ENCODE data around the gene ARHGEF2. TPM values are rescaled to one million over a fixed set of nuclear protein-coding genes. Genes with fewer than 3 reads are reported as not detected.

ARHGEF2 gene
- 79.5 and 79.9 TPM in 2 replicates for total RNA-seq

GRCh38 chr1:155978325-155978972 is at the start of gene ARHGEF2:
TSS of gene ARHGEF2 (minus strand) at chr1:155978547. CDS start at chr1:155978427, 120 bp downstream.

GRCh38 chr1:156020293-156021092 is 42.1 kb upstream of the ARHGEF2 start, which contains the start of gene SSR2:
TSS of gene SSR2 (minus strand) at chr1:156020951. CDS start at chr1:156020167, 784 bp downstream.

GRCh38 chr1:155940993-155941844 is 37.1 kb downstream of the ARHGEF2 start, which contains the start of gene RXFP4:
TSS of gene RXFP4 (plus strand) at chr1:155941638. CDS start at chr1:155941710, 72 bp downstream.

GRCh38 chr1:155934097-155934935 is 44.0 kb downstream of the ARHGEF2 start, which contains the start of gene KHDC4:
TSS of gene KHDC4 (minus strand) at chr1:155934413. CDS start at chr1:155934373, 40 bp downstream.

GRCh38 chr1:155911156-155912055 is 66.9 kb downstream of the ARHGEF2 start, which contains the start of gene RIT1:
TSS of gene RIT1 (minus strand) at chr1:155911349. CDS start at chr1:155910761, 588 bp downstream.

Other genes with a start within 250 kb of the ARHGEF2 start
- gene GON4L, start 121.3 kb downstream of the ARHGEF2 start, total RNA-seq, result 14.5 and 15.2 TPM in 2 replicates
- 24.2 and 24.4 TPM in 2 replicates for gene SYT11, start 119.0 kb downstream of the ARHGEF2 start, total RNA-seq
- gene RIT1, start 67.2 kb downstream of the ARHGEF2 start, total RNA-seq, result 31.4 and 38.4 TPM in 2 replicates
- gene KHDC4, start 44.1 kb downstream of the ARHGEF2 start, total RNA-seq, result 17.7 and 20.1 TPM in 2 replicates
- gene RXFP4, start 36.9 kb downstream of the ARHGEF2 start, total RNA-seq, result not detected in 2 replicates
- 460 and 503 TPM in 2 replicates for gene SSR2, start 42.4 kb upstream of the ARHGEF2 start, total RNA-seq
- gene UBQLN4, start 75.3 kb upstream of the ARHGEF2 start, total RNA-seq, result 30.1 and 30.8 TPM in 2 replicates
- 93.0 and 94.1 TPM in 2 replicates for gene LAMTOR2, start 76.2 kb upstream of the ARHGEF2 start, total RNA-seq
- not detected in 2 replicates for gene RAB25, start 82.6 kb upstream of the ARHGEF2 start, total RNA-seq
- 1.8 and 2.8 TPM in 2 replicates for gene MEX3A, start 103.9 kb upstream of the ARHGEF2 start, total RNA-seq
- 1,062 and 1,120 TPM in 2 replicates for gene LMNA, start 136.2 kb upstream of the ARHGEF2 start, total RNA-seq
- 0.49 and 1.1 TPM in 2 replicates for gene SEMA4A, start 175.0 kb upstream of the ARHGEF2 start, total RNA-seq
- gene SLC25A44, start 215.6 kb upstream of the ARHGEF2 start, total RNA-seq, result 15.1 and 17.5 TPM in 2 replicates
- 102 and 103 TPM in 2 replicates for gene PMF1, start 234.5 kb upstream of the ARHGEF2 start, total RNA-seq